ENCODE data around the gene IKZF2.

DNA sequence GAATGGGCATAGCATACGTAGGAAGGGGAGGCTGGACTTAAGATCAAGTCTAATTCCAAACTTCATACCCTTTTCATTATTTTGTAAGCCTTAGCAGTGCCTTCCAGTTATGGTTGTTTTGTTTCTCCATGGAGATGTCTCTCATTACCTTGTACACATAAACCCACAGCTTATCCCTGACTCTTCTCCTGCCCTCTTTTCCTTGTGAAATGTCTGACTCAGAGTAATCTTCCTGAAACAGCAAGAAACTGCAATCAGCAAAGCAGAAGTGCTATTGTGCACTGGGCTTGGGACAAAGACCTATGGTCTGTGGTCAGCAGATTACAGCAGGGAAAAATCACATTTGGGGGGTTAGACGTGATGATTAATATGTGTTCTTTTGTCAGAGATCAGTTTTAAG is 176.7 kb downstream of the IKZF2 start:
- no peak for TF ChIP-seq POLR2A (IDR thresholded peaks at IDR 0.05)
- TF ChIP-seq, protein P1, sequence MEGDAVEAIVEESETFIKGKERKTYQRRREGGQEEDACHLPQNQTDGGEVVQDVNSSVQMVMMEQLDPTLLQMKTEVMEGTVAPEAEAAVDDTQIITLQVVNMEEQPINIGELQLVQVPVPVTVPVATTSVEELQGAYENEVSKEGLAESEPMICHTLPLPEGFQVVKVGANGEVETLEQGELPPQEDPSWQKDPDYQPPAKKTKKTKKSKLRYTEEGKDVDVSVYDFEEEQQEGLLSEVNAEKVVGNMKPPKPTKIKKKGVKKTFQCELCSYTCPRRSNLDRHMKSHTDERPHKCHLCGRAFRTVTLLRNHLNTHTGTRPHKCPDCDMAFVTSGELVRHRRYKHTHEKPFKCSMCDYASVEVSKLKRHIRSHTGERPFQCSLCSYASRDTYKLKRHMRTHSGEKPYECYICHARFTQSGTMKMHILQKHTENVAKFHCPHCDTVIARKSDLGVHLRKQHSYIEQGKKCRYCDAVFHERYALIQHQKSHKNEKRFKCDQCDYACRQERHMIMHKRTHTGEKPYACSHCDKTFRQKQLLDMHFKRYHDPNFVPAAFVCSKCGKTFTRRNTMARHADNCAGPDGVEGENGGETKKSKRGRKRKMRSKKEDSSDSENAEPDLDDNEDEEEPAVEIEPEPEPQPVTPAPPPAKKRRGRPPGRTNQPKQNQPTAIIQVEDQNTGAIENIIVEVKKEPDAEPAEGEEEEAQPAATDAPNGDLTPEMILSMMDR (IDR thresholded peaks at IDR 0.05): no peak

Data from ovary (tissue), 3 donors.